ENCODE data around the gene ZFP92. TPM values are rescaled to one million over a fixed set of nuclear protein-coding genes. Genes with fewer than 3 reads are reported as not detected.

ZFP92 gene
- total RNA-seq, 1 donor from 2014 or later: 1.6 TPM

- no peak for DNase-seq
- H3K4me1 Mint-ChIP-seq: peaks cover 10% of the 10 kb centered on the region
- ChIA-PET CTCF (no interaction called here), POLR2A (no interaction called here)
- H3K27ac Mint-ChIP-seq: no peak overlapping the region
- H3K4me3 Mint-ChIP-seq: no peak overlapping the region
- no peaks in the 10 kb centered on the region for H3K36me3 Mint-ChIP-seq (ENCODE audit: low read depth)
- no peak for ATAC-seq (ENCODE audit: low read depth)
- no peaks in the 10 kb centered on the region for H3K27me3 Mint-ChIP-seq
- H3K9me3 Mint-ChIP-seq: no peaks in the 10 kb centered on the region
- intact Hi-C loops (cut with micrococcal nuclease): loop anchor here (5.0 kb wide), 1 partner anchor 76 kb away; no protein-coding TSS in a partner anchor
- no peak for TF ChIP-seq CTCF (IDR thresholded peaks at IDR 0.05)
Observed at GRCh38 chrX:153412746-153413720, 1.8 kb downstream of the ZFP92 start.

DNA sequence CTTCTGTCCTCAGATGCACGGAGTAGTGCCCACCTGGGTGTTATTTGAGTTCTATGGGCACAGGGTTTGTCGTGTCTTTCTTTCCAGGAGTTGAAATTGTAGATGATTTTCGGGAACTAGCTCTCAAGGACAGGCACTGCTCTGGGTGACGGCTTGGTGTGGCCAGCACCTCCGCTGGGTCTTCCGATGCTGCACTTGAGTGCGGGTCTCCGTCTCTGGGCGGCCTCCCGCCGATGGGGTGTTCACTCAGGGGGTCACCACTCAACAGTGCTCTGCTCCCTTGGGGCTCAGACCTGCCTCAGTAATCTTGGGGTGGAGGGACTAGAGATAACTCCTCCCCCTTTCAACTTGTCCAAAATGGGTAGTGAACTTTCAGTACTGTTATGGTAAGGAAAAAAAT lies 2.5 kb downstream of the ZFP92 start:
- TF ChIP-seq CTCF (IDR thresholded peaks at IDR 0.05): no peak
- ChIA-PET CTCF (interaction anchor here (0.5 kb wide), 1 partner anchor 25 kb away, joined by 3 read pairs; no protein-coding TSS in a partner anchor), POLR2A (interaction anchor here (0.6 kb wide), 1 partner anchor 52 kb away, joined by 3 read pairs; no protein-coding TSS in a partner anchor)
- DNase-seq (no peak), ATAC-seq (ENCODE audit: low read depth) (no peak)
- no peaks in the 10 kb centered on the region for H3K27me3 Mint-ChIP-seq
- no peak overlapping the region for H3K27ac Mint-ChIP-seq
- H3K9me3 Mint-ChIP-seq: no peaks in the 10 kb centered on the region
- H3K4me3 Mint-ChIP-seq: no peak overlapping the region
- peaks cover 10% of the 10 kb centered on the region for H3K4me1 Mint-ChIP-seq
- intact Hi-C loops (cut with micrococcal nuclease): loop anchor here (5.0 kb wide), 1 partner anchor 76 kb away; no protein-coding TSS in a partner anchor
- no peaks in the 10 kb centered on the region for H3K36me3 Mint-ChIP-seq (ENCODE audit: low read depth)

- ChIA-PET POLR2A (no interaction called here), CTCF (no interaction called here)
- no peak for ATAC-seq (ENCODE audit: low read depth)
Observed at GRCh38 chrX:153414856-153415510, 3.7 kb downstream of the ZFP92 start.

GRCh38 chrX:153416781-153417450 lies 5.6 kb downstream of the ZFP92 start:
- Mint-ChIP-seq H3K27ac (no peak overlapping the region), H3K36me3 (ENCODE audit: low read depth) (peaks cover 4% of the 10 kb centered on the region), H3K4me1 (peaks cover 6% of the 10 kb centered on the region), H3K9me3 (no peaks in the 10 kb centered on the region), H3K27me3 (no peaks in the 10 kb centered on the region), H3K4me3 (no peak overlapping the region)
- ATAC-seq (ENCODE audit: low read depth): no peak
- intact Hi-C loops (cut with micrococcal nuclease): no loop called here
- POLR2A ChIA-PET: no interaction called here
- TF ChIP-seq CTCF (IDR thresholded peaks at IDR 0.05): no peak
- no peak for DNase-seq
- CTCF ChIA-PET: no interaction called here

More at GRCh38 chrX:153414856-153415510, 3.7 kb downstream of the ZFP92 start:
- TF ChIP-seq CTCF (IDR thresholded peaks at IDR 0.05): no peak
- H3K27me3 Mint-ChIP-seq: no peaks in the 10 kb centered on the region
- H3K36me3 Mint-ChIP-seq (ENCODE audit: low read depth): peaks cover 4% of the 10 kb centered on the region
- H3K4me3 Mint-ChIP-seq: no peak overlapping the region
- intact Hi-C loops (cut with micrococcal nuclease): loop anchor here (5.0 kb wide), 1 partner anchor 78 kb away; no protein-coding TSS in a partner anchor
- DNase-seq: no peak
- no peak overlapping the region for H3K27ac Mint-ChIP-seq
- no peaks in the 10 kb centered on the region for H3K9me3 Mint-ChIP-seq
- H3K4me1 Mint-ChIP-seq: peaks cover 10% of the 10 kb centered on the region

Measured in activated B cell treated with CpG ODN at 0.5 μM for 24 hours (primary cell).